Retinal pigment epithelial cell (primary cell): ENCODE data around the gene CYB5RL.

ENCODE experiments used
- DNase-seq: peaks from one replicate; pipeline ENCODE4 v3.0.0-alpha.2; 2010; ENCODE audit warnings: low read depth
- H3K4me3 ChIP-seq: 2 replicates; pipeline ENCODE4 v1.5.1; 2011; ENCODE audit warnings: mild to moderate bottlenecking, low read length, control low read depth, moderate library complexity
- CTCF ChIP-seq: conservative IDR thresholded peaks from 2 replicates; pipeline ENCODE4 v1.5.1; 2011; ENCODE audit warnings: low read depth, low read length, control low read depth, inconsistent platforms

The CYB5RL gene

GRCh38 chr1:54243022-54243421 lies 43.2 kb upstream of the CYB5RL start:
- no peak for DNase-seq
- TF ChIP-seq CTCF: no peak

GRCh38 chr1:54241364-54241763 lies 41.5 kb upstream of the CYB5RL start:
- no peak for DNase-seq
- H3K4me3 ChIP-seq: no peak overlapping the region
- no peak for TF ChIP-seq CTCF

More at GRCh38 chr1:54243022-54243421, 43.2 kb upstream of the CYB5RL start:
- no peak overlapping the region for H3K4me3 ChIP-seq

GRCh38 chr1:54240741-54241335 lies 41.0 kb upstream of the CYB5RL start:
- DNase-seq: no peak
- H3K4me3 ChIP-seq: no peak overlapping the region
- TF ChIP-seq CTCF: no peak

GRCh38 chr1:54239631-54240031 lies 39.8 kb upstream of the CYB5RL start:
- H3K4me3 ChIP-seq: no peak overlapping the region
- no peak for DNase-seq
- TF ChIP-seq CTCF: no peak

GRCh38 chr1:54239035-54239383 lies 39.2 kb upstream of the CYB5RL start:
- H3K4me3 ChIP-seq: no peak overlapping the region
- no peak for DNase-seq
- no peak for TF ChIP-seq CTCF

- DNase-seq: no peak
- H3K4me3 ChIP-seq: no peak overlapping the region
- TF ChIP-seq CTCF: no peak
Observed at GRCh38 chr1:54238353-54239034, 38.7 kb upstream of the CYB5RL start.

- no peak for TF ChIP-seq CTCF
- DNase-seq: no peak
- no peak overlapping the region for H3K4me3 ChIP-seq
Observed at GRCh38 chr1:54237586-54237985, 37.8 kb upstream of the CYB5RL start.
